Bronchial epithelial cell (primary cell): ENCODE measurements around the gene TNFRSF1A. TPM values are rescaled to one million over a fixed set of nuclear protein-coding genes. Genes with fewer than 3 reads are reported as not detected.
A peak's percentile ranks its signal among the peaks of the same experiment; 100 is the strongest.

ENCODE experiments used
- DNase-seq: peaks from one replicate; pipeline ENCODE4 v3.0.0-alpha.2; 2010; ENCODE audit warnings: low read depth
- FAIRE-seq: peaks from 2 replicates; lab custom pipeline; 2011; peaks lifted over from hg19 to GRCh38; lab: Jason Lieb, UNC
- H3K27me3 ChIP-seq: 2 replicates; pipeline ENCODE4 v1.5.1; 2011; ENCODE audit warnings: low read length; ENCODE audit not compliant: control insufficient read depth, insufficient read depth
- H3K36me3 ChIP-seq: 2 replicates; pipeline ENCODE4 v1.5.1; 2011; ENCODE audit warnings: low read length; ENCODE audit not compliant: control insufficient read depth, insufficient read depth
- H3K4me3 ChIP-seq: 2 replicates; pipeline ENCODE4 v1.5.1; 2011; ENCODE audit warnings: mild to moderate bottlenecking, low read depth, low read length, control low read depth
- total RNA-seq: library from RNA; depleted of rRNA; stranded (reverse); fragments of >200 nt; gene quantifications from 2 replicates; pipeline ENCODE4 v1.2.1, GENCODE V29; 2014
- TF ChIP-seq, protein P1 (sequence below): IDR thresholded peaks from 2 replicates; pipeline ENCODE4 v1.5.1; 2011; ENCODE audit warnings: mild to moderate bottlenecking, moderate library complexity, low read length, control low read depth, inconsistent platforms; ENCODE audit not compliant: insufficient read depth, severe bottlenecking

The TNFRSF1A gene
- total RNA-seq, 1 donor from 2014 or later, result 26.9 TPM

- FAIRE-seq, result peak; percentile 75
- TF ChIP-seq, protein P1, sequence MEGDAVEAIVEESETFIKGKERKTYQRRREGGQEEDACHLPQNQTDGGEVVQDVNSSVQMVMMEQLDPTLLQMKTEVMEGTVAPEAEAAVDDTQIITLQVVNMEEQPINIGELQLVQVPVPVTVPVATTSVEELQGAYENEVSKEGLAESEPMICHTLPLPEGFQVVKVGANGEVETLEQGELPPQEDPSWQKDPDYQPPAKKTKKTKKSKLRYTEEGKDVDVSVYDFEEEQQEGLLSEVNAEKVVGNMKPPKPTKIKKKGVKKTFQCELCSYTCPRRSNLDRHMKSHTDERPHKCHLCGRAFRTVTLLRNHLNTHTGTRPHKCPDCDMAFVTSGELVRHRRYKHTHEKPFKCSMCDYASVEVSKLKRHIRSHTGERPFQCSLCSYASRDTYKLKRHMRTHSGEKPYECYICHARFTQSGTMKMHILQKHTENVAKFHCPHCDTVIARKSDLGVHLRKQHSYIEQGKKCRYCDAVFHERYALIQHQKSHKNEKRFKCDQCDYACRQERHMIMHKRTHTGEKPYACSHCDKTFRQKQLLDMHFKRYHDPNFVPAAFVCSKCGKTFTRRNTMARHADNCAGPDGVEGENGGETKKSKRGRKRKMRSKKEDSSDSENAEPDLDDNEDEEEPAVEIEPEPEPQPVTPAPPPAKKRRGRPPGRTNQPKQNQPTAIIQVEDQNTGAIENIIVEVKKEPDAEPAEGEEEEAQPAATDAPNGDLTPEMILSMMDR, result peak; percentile 39
- H3K36me3 ChIP-seq, result peaks cover 1% of the 10 kb centered on the region
Measured at GRCh38 chr12:6370994-6371754, 29.3 kb upstream of the TNFRSF1A start.

GRCh38 chr12:6370576-6370935, 28.7 kb upstream of the TNFRSF1A start:
- no peak overlapping the region for H3K4me3 ChIP-seq
- TF ChIP-seq, protein P1, result no peak
- DNase-seq, result no peak

More at GRCh38 chr12:6370994-6371754, 29.3 kb upstream of the TNFRSF1A start:
- Histone ChIP-seq H3K4me3 (no peak overlapping the region), H3K27me3 (no peaks in the 10 kb centered on the region)
- DNase-seq, result peak; percentile 94

DNA sequence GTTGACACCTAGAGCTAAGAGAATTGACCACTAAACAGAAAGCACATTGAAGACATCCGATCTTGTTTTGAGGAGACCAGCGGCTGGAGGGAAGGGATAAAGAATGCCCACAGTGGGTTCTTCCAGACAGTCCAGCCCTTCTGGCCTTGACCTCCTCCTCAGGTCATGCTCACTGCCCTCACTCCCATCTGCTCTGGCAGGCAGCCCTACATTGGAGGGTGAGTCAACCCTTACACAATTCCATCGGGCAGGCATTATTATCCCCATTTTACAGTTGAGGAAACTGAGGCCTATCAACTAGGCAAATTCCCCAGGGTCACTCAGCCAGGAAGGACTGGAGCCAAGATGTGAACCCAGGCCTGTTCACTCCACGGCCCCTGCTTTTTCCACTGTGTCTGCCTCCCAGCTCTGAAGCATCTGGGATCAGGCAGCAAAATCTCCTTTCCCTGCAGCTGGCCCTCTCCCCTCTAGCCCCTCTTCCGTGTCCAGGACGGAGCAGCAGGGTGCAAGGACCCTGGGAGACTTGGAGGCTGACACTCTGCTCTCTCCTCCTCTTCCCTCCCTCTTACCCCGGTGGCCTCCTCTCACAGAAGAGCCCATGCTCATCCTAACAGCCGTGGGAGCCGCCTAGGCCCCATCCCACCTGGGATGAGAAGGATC, 28.2 kb upstream of the TNFRSF1A start:
- DNase-seq (no peak), FAIRE-seq (no peak)
- no peak overlapping the region for H3K4me3 ChIP-seq
- peaks cover 1% of the 10 kb centered on the region for H3K36me3 ChIP-seq
- no peaks in the 10 kb centered on the region for H3K27me3 ChIP-seq
- TF ChIP-seq, protein P1, result no peak

More at GRCh38 chr12:6370576-6370935, 28.7 kb upstream of the TNFRSF1A start:
- no peak for FAIRE-seq
- H3K27me3 ChIP-seq, result no peaks in the 10 kb centered on the region
- H3K36me3 ChIP-seq, result peaks cover 1% of the 10 kb centered on the region

DNA sequence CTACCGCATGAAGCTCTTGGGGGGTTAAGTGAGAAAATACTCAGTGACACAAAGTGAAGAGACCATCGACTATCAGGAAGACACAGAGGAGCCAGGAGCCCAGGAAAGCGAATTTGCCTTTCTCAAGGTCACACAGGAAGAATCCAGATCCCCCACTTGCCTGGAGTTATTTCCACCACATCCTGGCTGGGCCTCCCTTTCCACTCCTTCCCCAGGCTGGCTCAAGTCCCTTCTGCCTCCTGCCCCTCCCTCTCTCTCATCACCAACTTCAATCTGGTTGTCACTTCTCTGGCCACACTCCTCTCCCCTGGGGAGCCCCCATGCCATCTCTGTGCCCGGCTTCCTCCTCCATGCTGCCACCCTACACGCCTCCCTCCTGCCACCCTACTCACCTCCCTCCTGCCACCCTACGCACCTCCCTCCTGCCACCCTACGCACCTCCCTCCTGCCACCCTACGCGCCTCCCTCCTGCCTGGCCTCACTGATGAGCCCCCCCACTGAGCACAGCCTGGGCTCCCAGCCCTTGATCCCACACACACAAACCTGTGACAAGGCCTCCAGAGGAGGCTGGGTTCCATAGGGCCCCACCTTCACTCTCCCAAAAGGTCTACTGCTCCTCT, 27.1 kb upstream of the TNFRSF1A start:
- TF ChIP-seq, protein P1, result no peak
- H3K27me3 ChIP-seq, result no peaks in the 10 kb centered on the region
- H3K36me3 ChIP-seq, result peaks cover 1% of the 10 kb centered on the region
- DNase-seq (no peak), FAIRE-seq (no peak)
- H3K4me3 ChIP-seq, result no peak overlapping the region

- TF ChIP-seq, protein P1, result no peak
- Histone ChIP-seq H3K4me3 (no peak overlapping the region), H3K36me3 (peaks cover 1% of the 10 kb centered on the region), H3K27me3 (no peaks in the 10 kb centered on the region)
- FAIRE-seq, result peak; percentile 60
- no peak for DNase-seq
Measured at GRCh38 chr12:6367969-6368892, 26.4 kb upstream of the TNFRSF1A start.
